ENCODE results near the gene AARS1.

DNA sequence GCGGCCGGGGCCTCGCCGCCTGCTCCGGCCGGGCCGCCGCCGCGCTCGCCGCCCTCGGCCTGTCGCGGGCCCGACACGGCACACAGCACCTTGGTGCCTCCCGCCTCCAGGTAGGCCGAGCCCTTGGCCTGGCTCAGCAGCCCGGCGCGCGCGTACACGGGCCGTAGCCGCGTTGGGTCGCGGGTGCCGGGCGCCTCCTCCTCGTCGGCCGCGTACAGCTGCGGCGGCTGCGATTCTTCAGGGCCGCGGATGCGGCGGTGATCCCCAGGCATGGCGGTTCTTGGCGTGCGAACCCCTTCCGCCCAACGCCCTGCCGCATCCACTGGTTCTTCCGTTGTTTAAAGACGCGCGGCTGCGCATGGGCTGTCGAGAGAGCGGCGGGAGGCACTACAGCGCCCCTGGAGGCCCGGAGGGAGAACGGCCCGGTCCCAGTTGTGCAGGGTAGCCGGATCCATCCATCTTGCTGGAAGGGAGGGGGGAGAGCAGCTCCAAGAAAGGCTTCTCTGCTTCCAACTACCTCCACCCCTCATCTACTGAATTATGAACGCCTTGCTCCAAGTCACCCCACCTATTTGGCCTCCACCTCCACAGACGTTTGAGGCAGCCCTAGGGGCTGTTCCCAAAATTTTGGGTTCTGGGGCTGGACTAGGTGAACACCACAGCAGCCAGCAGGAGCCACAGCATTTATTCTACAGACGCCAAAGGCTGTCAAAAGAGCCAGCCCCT lies 37.5 kb downstream of the AARS1 start, which contains the start of gene EXOSC6:
- TF ChIP-seq CTCF (IDR thresholded peaks at IDR 0.05; ENCODE audit: insufficient read depth, low read length, poor library complexity, severe bottlenecking), result peak; percentile 84
- TF ChIP-seq EZH2phosphoT487 (conservative IDR thresholded peaks at IDR 0.05; ENCODE audit: low read length), result no peak
